Natural killer cell treated with Interleukin-12 subunit alpha and Interleukin-12 subunit beta and Interleukin-15 and Interleukin-18, amount 100 ng/mL, for 72 hours (primary cell): Measurements from ENCODE around the gene AKAP4. TPM values are rescaled to one million over a fixed set of nuclear protein-coding genes. Genes with fewer than 3 reads are reported as not detected.

Experiments
- ATAC-seq, 2 donors: fragments of 150-1000 bp; cut with Tn5 transposase in 1 of 2; sonication (Bioruptor Pico), chemical (Tn5 transposase) in 1 of 2; 2 replicates each; pipeline ENCODE4 v1.10.0; 2021
- DNase-seq: peaks from one replicate; pipeline ENCODE4 v3.0.0; 2022; ENCODE audit warnings: low spot score
- H3K27ac Mint-ChIP-seq, 2 donors: 1 replicate in 1 of 2; 2 replicates in 1 of 2; pipeline ENCODE4 v1.8.0; 2022; ENCODE audit warnings: mixed read lengths in 2 of 2, mild to moderate bottlenecking in 1 of 2, moderate library complexity in 1 of 2
- H3K27me3 Mint-ChIP-seq, 2 donors: 1 replicate in 1 of 2; 2 replicates in 1 of 2; pipeline ENCODE4 v1.8.0; 2022; ENCODE audit warnings: mixed read lengths in 2 of 2
- H3K36me3 Mint-ChIP-seq: one replicate; pipeline ENCODE4 v1.8.0; 2022; ENCODE audit warnings: mixed read lengths
- H3K4me1 Mint-ChIP-seq, 2 donors: 1 replicate in 1 of 2; 2 replicates in 1 of 2; pipeline ENCODE4 v1.8.0; 2022; ENCODE audit warnings: low read depth in 2 of 2, mixed read lengths in 2 of 2, mild to moderate bottlenecking in 1 of 2
- H3K4me3 Mint-ChIP-seq: one replicate; pipeline ENCODE4 v1.8.0; 2022; ENCODE audit warnings: mixed read lengths
- H3K9me3 Mint-ChIP-seq: 2 replicates; pipeline ENCODE4 v1.8.0; 2022; ENCODE audit warnings: mixed read lengths
- total RNA-seq, 2 donors: library from RNA; stranded (reverse); gene quantifications; one replicate each; pipeline ENCODE4 v1.2.3, GENCODE V29; 2022

The AKAP4 gene
- total RNA-seq, 2 donors from 2014 or later, result not detected

DNA sequence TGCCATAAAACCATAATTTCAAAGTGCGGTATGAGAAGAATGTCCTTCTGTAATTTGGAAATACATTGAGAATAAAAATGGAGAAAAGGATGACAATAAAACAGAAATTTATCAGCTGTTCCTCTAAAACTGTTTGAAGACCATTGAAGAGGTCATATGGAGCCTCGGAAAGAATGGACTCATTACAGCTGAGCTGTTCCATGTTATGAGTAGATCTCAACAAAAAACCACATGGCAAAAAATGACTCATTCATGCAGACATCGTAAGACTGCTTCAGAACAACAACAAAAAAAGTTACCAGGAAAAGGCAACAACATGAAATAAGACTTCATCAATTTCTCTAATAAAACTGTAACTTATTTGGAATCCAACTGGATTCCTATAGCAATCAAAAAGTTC is 39.7 kb downstream of the AKAP4 start:
- H3K4me3 Mint-ChIP-seq, result no peak overlapping the region
- H3K9me3 Mint-ChIP-seq, result no peaks in the 10 kb centered on the region
- ATAC-seq (no peak), DNase-seq (no peak)
- H3K36me3 Mint-ChIP-seq, result no peaks in the 10 kb centered on the region
- H3K27ac Mint-ChIP-seq, result no peak overlapping the region
- H3K4me1 Mint-ChIP-seq, result no peaks in the 10 kb centered on the region
- H3K27me3 Mint-ChIP-seq, result peaks cover 0 to 2% of the 10 kb centered on the region in 2 donors

DNA sequence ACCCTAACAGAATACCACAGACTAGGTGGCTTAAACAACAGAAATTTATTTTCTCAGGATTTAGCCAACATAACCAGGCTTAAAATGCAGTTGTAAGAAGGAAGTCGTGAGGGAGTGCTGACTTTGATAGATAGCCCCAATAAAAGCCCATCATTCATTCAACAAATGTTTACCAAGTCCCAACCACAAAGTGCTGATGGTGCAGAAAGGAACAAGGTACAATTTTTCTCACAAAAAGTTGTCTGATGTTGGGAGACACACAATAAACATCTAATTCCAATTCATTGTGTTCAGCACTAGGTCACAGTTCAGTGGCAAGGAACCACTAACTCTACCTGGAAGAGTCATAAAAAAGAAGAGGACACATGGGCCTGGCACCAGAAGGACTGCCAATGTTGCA is 42.2 kb downstream of the AKAP4 start:
- Mint-ChIP-seq H3K27ac (no peak overlapping the region), H3K36me3 (no peaks in the 10 kb centered on the region), H3K27me3 (peaks cover 0 to 11% of the 10 kb centered on the region in 2 donors), H3K4me3 (no peak overlapping the region), H3K9me3 (no peaks in the 10 kb centered on the region), H3K4me1 (no peaks in the 10 kb centered on the region)
- ATAC-seq (no peak), DNase-seq (no peak)

DNA sequence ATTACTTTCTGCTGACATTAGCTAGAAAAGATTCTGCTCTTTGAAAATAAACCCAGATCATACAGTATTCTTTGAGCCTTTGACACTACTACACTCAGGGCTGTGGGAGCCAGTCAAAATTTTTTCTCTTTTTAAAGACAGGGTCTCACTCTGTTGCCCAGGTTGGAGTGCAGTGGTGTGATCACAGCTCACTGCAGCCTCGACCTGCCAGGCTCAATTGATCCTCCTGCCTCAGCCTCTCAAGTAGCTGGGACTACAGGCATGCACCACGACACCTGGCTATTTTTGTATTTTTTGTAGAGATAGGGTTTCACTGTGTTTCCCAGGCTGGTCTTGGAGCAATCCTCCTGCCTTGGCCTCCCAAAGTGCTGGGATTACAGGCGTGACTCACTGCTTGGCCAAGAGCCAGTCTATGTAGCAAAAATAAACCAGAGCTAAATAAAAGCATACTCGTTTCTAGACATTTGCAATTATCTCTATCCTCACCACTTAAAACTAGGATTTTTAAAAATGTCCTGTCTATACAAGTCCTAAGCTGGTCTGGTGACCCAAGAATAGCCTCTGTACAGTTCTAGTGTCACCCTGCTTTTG is 43.2 kb downstream of the AKAP4 start:
- H3K27ac Mint-ChIP-seq, result no peak overlapping the region
- DNase-seq (no peak), ATAC-seq (no peak)
- H3K27me3 Mint-ChIP-seq, result peaks cover 0 to 14% of the 10 kb centered on the region in 2 donors
- no peaks in the 10 kb centered on the region for H3K4me1 Mint-ChIP-seq
- no peak overlapping the region for H3K4me3 Mint-ChIP-seq
- no peaks in the 10 kb centered on the region for H3K36me3 Mint-ChIP-seq
- H3K9me3 Mint-ChIP-seq, result no peaks in the 10 kb centered on the region

DNA sequence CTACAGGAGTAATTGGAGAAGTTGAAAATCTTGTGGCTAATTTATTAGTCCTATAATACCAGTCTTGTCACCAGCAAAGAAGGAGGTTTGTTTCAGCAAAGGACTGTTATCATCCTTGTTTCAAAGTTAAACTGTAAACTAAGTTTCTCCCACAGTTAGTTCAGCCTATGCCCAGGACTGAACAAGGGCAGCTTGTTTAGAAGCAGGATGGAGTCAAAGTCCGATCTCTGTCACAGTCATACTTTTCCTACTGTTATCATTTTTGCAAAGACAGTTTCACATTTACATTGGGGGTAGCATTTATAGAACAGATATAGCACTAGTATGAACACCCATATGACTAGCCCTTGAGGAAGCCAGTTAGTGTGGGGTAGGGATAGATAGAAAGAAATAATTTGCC is 46.4 kb downstream of the AKAP4 start:
- ATAC-seq, result no peak
- peaks cover 0 to 14% of the 10 kb centered on the region in 2 donors for H3K27me3 Mint-ChIP-seq
- H3K27ac Mint-ChIP-seq, result no peak overlapping the region
- no peaks in the 10 kb centered on the region for H3K4me1 Mint-ChIP-seq
- no peak overlapping the region for H3K4me3 Mint-ChIP-seq
- no peaks in the 10 kb centered on the region for H3K36me3 Mint-ChIP-seq
- DNase-seq, result no peak
- H3K9me3 Mint-ChIP-seq, result no peaks in the 10 kb centered on the region

DNA sequence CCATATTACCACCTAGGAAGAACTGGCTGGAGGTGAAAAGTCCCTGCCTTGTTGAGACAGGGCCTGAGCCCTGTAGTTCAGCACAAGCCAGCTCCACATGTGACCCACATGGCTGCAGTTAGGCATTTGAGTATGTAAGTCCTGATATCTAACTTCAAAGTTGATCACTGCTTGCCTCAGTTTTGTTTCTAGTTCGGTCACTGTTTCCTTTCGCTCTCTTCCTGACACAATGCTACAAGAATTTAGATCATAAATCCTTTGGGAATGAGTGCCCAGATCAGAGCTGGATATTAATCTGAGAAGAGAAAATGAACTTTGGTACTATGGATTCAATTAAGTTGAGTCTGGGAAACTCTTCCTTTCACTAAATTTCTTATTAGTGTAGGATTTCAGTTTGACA is 48.4 kb downstream of the AKAP4 start:
- no peaks in the 10 kb centered on the region for H3K9me3 Mint-ChIP-seq
- no peak for DNase-seq
- no peaks in the 10 kb centered on the region for H3K36me3 Mint-ChIP-seq
- no peak overlapping the region for H3K4me3 Mint-ChIP-seq
- ATAC-seq, result no peak
- peaks cover 0 to 14% of the 10 kb centered on the region in 2 donors for H3K27me3 Mint-ChIP-seq
- H3K27ac Mint-ChIP-seq, result no peak overlapping the region
- no peaks in the 10 kb centered on the region for H3K4me1 Mint-ChIP-seq

DNA sequence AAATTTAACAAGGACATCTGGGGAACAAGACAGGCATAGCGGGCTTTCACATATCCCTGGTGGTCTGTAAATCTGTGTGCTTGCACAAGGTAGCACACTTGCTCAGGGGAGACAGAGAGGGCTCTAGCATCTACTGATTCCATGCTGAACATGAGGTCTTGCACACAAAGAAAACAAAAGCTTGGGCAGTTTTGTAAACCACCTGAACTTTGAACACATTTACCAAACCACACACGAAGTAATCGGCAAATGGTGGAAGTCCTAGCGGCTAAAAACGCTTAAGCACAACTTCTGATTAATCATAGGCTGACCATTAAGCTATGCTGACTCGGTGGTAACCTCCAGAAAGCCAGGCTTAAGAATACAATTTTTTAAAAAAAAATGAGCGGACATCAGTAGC is 52.8 kb downstream of the AKAP4 start:
- peaks cover 0 to 4% of the 10 kb centered on the region in 2 donors for H3K27me3 Mint-ChIP-seq
- H3K9me3 Mint-ChIP-seq, result no peaks in the 10 kb centered on the region
- DNase-seq (no peak), ATAC-seq (no peak)
- H3K4me3 Mint-ChIP-seq, result no peak overlapping the region
- H3K27ac Mint-ChIP-seq, result no peak overlapping the region
- no peaks in the 10 kb centered on the region for H3K4me1 Mint-ChIP-seq
- H3K36me3 Mint-ChIP-seq, result no peaks in the 10 kb centered on the region

Other genes with a start within 250 kb of the AKAP4 start
- gene CCNB3, start 3.8 kb upstream of the AKAP4 start, total RNA-seq, result under 1 TPM; 0.22 to 0.74 TPM